ENCODE measurements around the gene DIAPH2. TPM values are rescaled to one million over a fixed set of nuclear protein-coding genes. Genes with fewer than 3 reads are reported as not detected.

The DIAPH2 gene
- total and polyA plus RNA-seq, 2 donors (not counting 1 experiment from before 2014, with no cell fraction given) = 16.8 to 18.5 TPM

GRCh38 chrX:97389761-97390192 is 705.1 kb downstream of the DIAPH2 start:
- H3K36me3 ChIP-seq (ENCODE audit: control insufficient read depth, insufficient read depth, low read length) = no peaks in the 10 kb centered on the region
- H3K4me2 ChIP-seq (ENCODE audit: extremely low read depth, insufficient read depth, low read length) = no peak overlapping the region
- no peaks in the 10 kb centered on the region for H4K20me1 ChIP-seq (ENCODE audit: control insufficient read depth, extremely low read depth, insufficient read depth, low read length)
- peak; percentile 83 to 89 for DNase-seq (ENCODE audit: low read depth in 2 of 2)
- H3K27ac ChIP-seq (ENCODE audit: insufficient read depth, low read length) = peak overlapping the region; percentile 64
- H3K4me3 ChIP-seq (replicated peaks in 1 of 4; ENCODE audit: control extremely low read depth in 1 of 4, insufficient read depth in 1 of 4, low read depth in 3 of 4, low read length in 4 of 4) = no peak overlapping the region
- TF ChIP-seq CTCF (conservative IDR thresholded peaks at IDR 0.05 in 1 of 2, IDR thresholded peaks at IDR 0.05 in 1 of 2; ENCODE audit: low read depth in 1 of 2, low read length in 2 of 2) (no peak), EZH2 (IDR thresholded peaks at IDR 0.05; ENCODE audit: low read length, missing control alignments) (no peak)
- no peak overlapping the region for H2AFZ ChIP-seq (ENCODE audit: low read length)
- H3K4me1 ChIP-seq (ENCODE audit: control insufficient read depth, extremely low read depth, insufficient read depth, low read length) = no peaks in the 10 kb centered on the region
- H3K9ac ChIP-seq (ENCODE audit: insufficient read depth, low read length) = no peak overlapping the region
- H3K9me3 ChIP-seq (ENCODE audit: control insufficient read depth, insufficient read depth, low read depth, low read length) = no peaks in the 10 kb centered on the region
- H3K27me3 ChIP-seq (ENCODE audit: control insufficient read depth, insufficient read depth, low read length) = no peaks in the 10 kb centered on the region
- no peaks in the 10 kb centered on the region for H3K79me2 ChIP-seq (ENCODE audit: control insufficient read depth, insufficient read depth, low read length)

GRCh38 chrX:97397371-97397770 is 712.7 kb downstream of the DIAPH2 start:
- Histone ChIP-seq H3K27me3 (ENCODE audit: control insufficient read depth, insufficient read depth, low read length) (no peaks in the 10 kb centered on the region), H3K36me3 (ENCODE audit: control insufficient read depth, insufficient read depth, low read length) (no peaks in the 10 kb centered on the region), H3K9ac (ENCODE audit: insufficient read depth, low read length) (no peak overlapping the region), H3K79me2 (ENCODE audit: control insufficient read depth, insufficient read depth, low read length) (no peaks in the 10 kb centered on the region), H3K4me3 (replicated peaks in 1 of 4; ENCODE audit: control extremely low read depth in 1 of 4, insufficient read depth in 1 of 4, low read depth in 3 of 4, low read length in 4 of 4) (no peak overlapping the region), H2AFZ (ENCODE audit: low read length) (no peak overlapping the region), H4K20me1 (ENCODE audit: control insufficient read depth, extremely low read depth, insufficient read depth, low read length) (no peaks in the 10 kb centered on the region), H3K9me3 (ENCODE audit: control insufficient read depth, insufficient read depth, low read depth, low read length) (no peaks in the 10 kb centered on the region), H3K4me1 (ENCODE audit: control insufficient read depth, extremely low read depth, insufficient read depth, low read length) (peaks cover 2% of the 10 kb centered on the region), H3K27ac (ENCODE audit: insufficient read depth, low read length) (no peak overlapping the region), H3K4me2 (ENCODE audit: extremely low read depth, insufficient read depth, low read length) (no peak overlapping the region)
- TF ChIP-seq CTCF (conservative IDR thresholded peaks at IDR 0.05 in 1 of 2, IDR thresholded peaks at IDR 0.05 in 1 of 2; ENCODE audit: low read depth in 1 of 2, low read length in 2 of 2) = no peak
- no peak for TF ChIP-seq EZH2 (IDR thresholded peaks at IDR 0.05; ENCODE audit: low read length, missing control alignments)
- DNase-seq (ENCODE audit: low read depth in 2 of 2) = peak; percentile 47 to 61

GRCh38 chrX:97398030-97398551 is 713.4 kb downstream of the DIAPH2 start:
- Histone ChIP-seq H2AFZ (ENCODE audit: low read length) (no peak overlapping the region), H3K79me2 (ENCODE audit: control insufficient read depth, insufficient read depth, low read length) (no peaks in the 10 kb centered on the region), H3K4me3 (replicated peaks in 1 of 4; ENCODE audit: control extremely low read depth in 1 of 4, insufficient read depth in 1 of 4, low read depth in 3 of 4, low read length in 4 of 4) (no peak overlapping the region), H3K27ac (ENCODE audit: insufficient read depth, low read length) (peak overlapping the region; percentile 16), H4K20me1 (ENCODE audit: control insufficient read depth, extremely low read depth, insufficient read depth, low read length) (no peaks in the 10 kb centered on the region), H3K27me3 (ENCODE audit: control insufficient read depth, insufficient read depth, low read length) (no peaks in the 10 kb centered on the region), H3K4me1 (ENCODE audit: control insufficient read depth, extremely low read depth, insufficient read depth, low read length) (peaks cover 2% of the 10 kb centered on the region), H3K9ac (ENCODE audit: insufficient read depth, low read length) (no peak overlapping the region), H3K9me3 (ENCODE audit: control insufficient read depth, insufficient read depth, low read depth, low read length) (no peaks in the 10 kb centered on the region), H3K4me2 (ENCODE audit: extremely low read depth, insufficient read depth, low read length) (no peak overlapping the region), H3K36me3 (ENCODE audit: control insufficient read depth, insufficient read depth, low read length) (no peaks in the 10 kb centered on the region)
- no peak for TF ChIP-seq CTCF (conservative IDR thresholded peaks at IDR 0.05 in 1 of 2, IDR thresholded peaks at IDR 0.05 in 1 of 2; ENCODE audit: low read depth in 1 of 2, low read length in 2 of 2)
- TF ChIP-seq EZH2 (IDR thresholded peaks at IDR 0.05; ENCODE audit: low read length, missing control alignments) = no peak
- DNase-seq (ENCODE audit: low read depth in 2 of 2) = peak in 1 of 2 donors; percentile 22

Data from fibroblast of lung (primary cell).